ENCODE measurements around the gene NFKBIB.
A peak's percentile ranks its signal among the peaks of the same experiment; 100 is the strongest.
"Not testable (repeated sequence)": the region's sequence is repeated elsewhere in the genome, so short reads cannot be mapped to it uniquely, and the experiment has no call there.

NFKBIB gene

GRCh38 chr19:38875656-38876395 lies 23.9 kb upstream of the NFKBIB start:
- DNase-seq = no peak

DNA sequence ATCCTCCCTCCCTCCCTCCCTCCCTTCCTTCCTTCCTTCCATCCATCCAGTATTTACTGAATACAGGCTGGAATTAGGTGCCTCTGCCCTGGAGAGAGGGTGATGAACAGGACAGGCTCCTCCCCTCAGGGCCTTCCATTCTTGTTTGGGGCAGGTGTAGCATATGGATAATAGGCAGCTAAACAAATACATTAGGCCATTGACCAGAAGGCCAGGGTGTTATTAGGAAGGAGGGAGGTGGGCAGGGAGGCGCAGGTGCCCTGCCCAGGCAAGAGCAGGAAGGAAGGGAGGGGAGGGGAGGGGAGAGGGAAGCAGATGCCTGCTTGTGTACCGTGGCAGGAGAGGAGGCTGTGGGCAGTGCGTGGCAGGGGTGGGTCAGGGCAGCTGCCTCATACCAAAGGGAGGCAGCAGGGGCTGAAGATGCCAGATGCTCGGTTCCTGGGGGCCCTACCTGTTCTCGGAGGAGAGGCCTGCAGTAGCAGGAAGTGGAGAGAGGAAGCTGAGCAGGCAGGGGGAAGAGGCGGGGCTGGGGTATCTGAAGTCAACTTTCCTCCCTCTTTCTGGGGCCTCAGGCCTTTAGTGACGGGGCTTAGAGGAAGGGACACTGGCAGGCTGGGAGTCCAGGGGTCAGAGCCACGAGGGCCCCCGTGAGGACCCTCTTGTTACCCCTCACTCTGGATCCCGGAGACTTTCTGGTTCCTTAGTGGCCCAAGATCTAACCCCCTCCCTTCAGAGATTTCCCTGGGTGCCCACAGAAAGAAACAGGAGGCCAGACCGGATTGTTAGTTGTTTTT lies 21.8 kb upstream of the NFKBIB start, which contains the start of gene RINL:
Gene RINL (minus strand): TSS at position 495 of the 794 bp plus-strand sequence. CDS start 1,533 bp downstream, outside the sequence.
- no peak for DNase-seq

- DNase-seq = no peak
Observed at GRCh38 chr19:38878575-38879399, 21.0 kb upstream of the NFKBIB start.

GRCh38 chr19:38879400-38879751 lies 20.4 kb upstream of the NFKBIB start:
- DNase-seq = no peak

- DNase-seq = no peak
Observed at GRCh38 chr19:38880076-38880881, 19.5 kb upstream of the NFKBIB start.

- no peak for DNase-seq
Observed at GRCh38 chr19:38880882-38881609, 18.7 kb upstream of the NFKBIB start.

GRCh38 chr19:38883286-38883685 lies 16.5 kb upstream of the NFKBIB start:
- DNase-seq = no peak

DNA sequence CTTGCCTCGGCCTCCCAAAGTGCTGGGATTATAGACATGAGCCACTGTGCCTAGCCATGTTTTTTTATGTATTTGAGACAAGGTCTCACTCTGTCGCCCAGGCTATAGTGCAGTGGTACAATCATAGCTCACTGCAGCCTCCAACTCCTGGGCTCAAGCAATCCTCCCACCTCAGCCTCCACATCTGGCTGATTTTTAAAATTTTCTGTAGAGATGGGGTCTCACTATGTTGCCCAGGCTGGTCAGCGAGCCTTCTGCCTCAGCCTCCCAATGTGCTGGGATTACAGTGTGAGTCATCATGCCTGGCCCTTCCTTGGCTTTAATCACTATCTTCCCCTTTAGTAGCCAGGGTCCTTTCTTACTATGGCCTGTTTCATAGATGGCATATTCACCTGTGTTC lies 15.1 kb upstream of the NFKBIB start:
- DNase-seq = not testable (repeated sequence)

- no peak for DNase-seq
Observed at GRCh38 chr19:38888876-38889275, 10.9 kb upstream of the NFKBIB start.

DNA sequence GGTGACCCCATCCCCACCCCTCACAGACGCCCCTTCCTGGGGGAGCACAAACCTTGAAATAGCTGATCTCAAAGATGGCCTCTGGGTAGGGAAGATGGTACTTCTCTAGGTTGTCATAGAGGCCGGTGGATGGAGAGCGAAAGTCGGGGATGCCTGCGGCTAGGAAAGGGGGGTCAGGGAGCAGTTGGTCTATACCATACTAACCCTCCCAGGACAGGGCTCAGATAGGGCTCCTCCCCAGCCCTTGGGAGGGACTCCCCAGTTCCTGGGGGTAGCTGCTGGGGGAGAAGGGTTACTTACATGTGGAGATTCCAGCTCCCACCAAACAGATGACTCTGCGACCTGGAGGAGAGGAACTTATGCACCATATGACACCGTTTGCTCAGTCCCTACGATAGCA lies 10.0 kb upstream of the NFKBIB start:
- DNase-seq = no peak

- no peak for DNase-seq
Observed at GRCh38 chr19:38890686-38891085, 9.1 kb upstream of the NFKBIB start.

- no peak for DNase-seq
Observed at GRCh38 chr19:38891771-38892170, 8.0 kb upstream of the NFKBIB start.

DNA sequence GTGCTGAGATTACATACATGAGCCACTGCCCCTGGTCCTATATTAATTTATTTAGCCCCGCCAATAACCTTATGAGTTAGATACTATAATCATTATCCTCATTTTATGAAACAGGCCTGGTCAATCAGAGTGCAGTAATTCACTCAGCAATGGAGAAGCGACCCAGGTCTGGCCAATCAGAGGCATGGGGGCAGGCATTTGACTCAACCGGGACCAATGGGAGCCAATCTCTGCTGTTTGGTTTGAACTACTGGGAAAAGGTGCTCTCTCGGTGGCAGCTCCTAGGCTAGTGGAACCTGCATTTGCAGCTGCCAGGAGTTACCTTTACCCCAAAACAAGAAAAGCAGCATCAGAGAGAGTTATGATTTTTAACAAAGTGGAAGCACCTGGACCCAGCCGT lies 6.9 kb upstream of the NFKBIB start:
- no peak for DNase-seq

GRCh38 chr19:38893341-38893771 lies 6.4 kb upstream of the NFKBIB start:
- DNase-seq = no peak

DNA sequence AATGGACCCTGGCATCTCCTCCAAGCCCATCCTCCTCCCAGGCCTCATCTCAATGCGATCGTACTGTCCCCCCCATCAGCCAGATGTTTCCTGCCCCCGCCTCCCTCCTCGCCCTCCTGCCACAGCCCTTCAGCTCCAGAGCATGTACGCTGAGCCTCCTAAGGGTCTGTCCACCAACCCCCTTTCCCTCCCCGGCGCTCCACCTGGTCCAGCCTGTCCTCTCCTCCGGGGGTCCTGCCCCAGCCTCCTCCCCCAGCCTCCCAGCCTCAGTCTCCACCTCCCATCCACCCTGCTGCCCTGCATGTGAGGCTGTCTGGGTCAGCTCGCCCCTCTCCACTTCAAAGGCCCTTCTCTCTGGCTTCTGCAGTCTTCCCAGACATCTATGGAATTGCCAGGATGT lies 4.8 kb upstream of the NFKBIB start:
- no peak for DNase-seq

- DNase-seq = peak; percentile 9
Observed at GRCh38 chr19:38898788-38899446, 852 bp upstream of the NFKBIB start.

GRCh38 chr19:38900202-38900629 lies 447 bp downstream of the NFKBIB start:
- no peak for DNase-seq

DNA sequence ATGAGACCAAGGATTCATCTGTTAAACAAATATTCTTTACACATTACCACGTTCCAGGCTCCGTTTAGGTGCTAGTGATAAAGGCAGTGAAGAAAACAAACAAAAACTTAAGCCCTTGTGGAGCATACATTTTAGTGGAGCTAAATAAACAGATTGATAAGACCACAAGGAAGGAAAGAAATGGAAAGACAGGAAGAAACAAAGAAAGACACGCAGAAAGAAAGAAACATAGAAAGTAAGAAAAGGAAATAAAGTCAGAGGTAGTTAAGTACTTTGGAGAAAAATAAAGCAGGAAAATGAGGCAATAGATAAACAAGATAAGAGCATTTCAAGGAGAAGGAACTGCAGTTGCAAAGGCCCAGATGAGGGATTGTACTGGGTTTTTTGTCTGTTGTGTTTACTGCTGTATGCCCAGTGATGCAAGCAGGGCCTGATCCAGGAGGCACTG lies 998 bp downstream of the NFKBIB start:
- no peak for DNase-seq

GRCh38 chr19:38901683-38902082 lies 1.9 kb downstream of the NFKBIB start:
- DNase-seq = no peak

Measured in fibroblast of skin of back (primary cell).